HG03558 (cell line): ENCODE measurements around the gene LINS1.

Experiments
- ATAC-seq: cut with Tn5 transposase; IDR thresholded peaks from one replicate; pipeline ENCODE4 v1.9.1; 2021; ENCODE audit warnings: moderate number of reproducible peaks; ENCODE audit not compliant: unreplicated experiment; ENCODE audit errors: extremely low read depth

The LINS1 gene

DNA sequence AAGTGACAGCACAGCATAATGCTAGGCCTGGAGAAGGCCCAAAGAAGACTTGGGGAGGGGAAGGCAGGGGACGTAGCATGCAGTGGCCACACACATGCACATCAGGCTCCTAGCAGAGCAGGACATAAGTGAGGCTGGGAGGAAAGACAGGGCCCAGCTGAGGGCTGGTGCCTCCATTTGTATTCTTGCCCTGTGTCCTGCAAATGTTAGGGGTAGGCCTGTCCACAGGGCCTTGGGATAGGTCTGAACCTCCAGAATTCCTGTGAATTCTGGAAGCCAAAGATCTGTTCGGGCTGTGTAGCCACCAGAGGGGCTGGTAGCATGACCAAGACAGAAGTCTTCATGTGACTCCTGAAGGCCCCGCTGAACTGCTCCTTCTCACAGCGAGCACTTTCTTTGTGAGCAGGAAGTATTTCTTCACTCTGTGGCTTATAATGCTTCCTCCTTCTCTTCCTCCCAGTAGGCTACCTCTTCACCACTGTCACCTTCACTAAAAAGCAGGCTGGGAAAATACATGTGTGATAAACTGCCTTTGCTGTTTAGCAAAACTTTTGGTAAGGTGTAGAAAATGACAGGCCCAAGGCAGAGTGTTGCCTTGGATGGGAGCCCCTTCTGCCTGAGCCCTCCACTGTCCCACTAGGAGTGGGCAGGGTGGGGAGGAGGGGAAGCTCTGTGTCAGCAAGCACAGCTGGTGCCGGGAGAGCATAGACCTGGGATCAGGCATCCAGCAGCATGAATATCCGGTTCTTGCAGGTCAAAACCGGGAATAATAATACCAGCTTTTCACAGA is 81.7 kb downstream of the LINS1 start:
- no peak for ATAC-seq

DNA sequence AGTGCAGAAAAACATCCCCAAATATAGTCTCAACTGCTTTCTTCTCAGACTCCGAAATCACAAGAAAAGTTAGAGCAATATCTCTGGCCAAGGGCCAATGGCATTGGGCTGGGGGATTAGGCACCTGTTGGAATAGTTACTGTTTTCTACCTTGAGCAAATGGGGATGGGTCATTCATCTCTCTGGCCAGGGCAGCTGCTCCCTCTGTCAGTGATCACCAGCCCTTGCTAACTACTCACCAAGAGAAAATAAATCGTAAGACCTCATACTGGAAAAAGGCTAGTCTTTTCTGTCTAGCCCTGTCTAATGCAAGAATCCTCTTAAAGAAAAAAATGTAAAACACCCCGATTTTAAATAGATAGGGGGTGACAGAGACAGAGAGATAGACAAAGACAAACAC is 84.1 kb downstream of the LINS1 start:
- ATAC-seq: no peak
